ENCODE measurements around the gene MTFR1L. TPM values are rescaled to one million over a fixed set of nuclear protein-coding genes. Genes with fewer than 3 reads are reported as not detected.

MTFR1L gene
- polyA plus RNA-seq, 2 of the 4 experiments (the other 2 are of a cell fraction), result 26.1 TPM

GRCh38 chr1:25772692-25773245 lies 47.0 kb upstream of the MTFR1L start:
- Histone ChIP-seq H3K4me2 (peak overlapping the region; percentile 95), H3K4me3 (no peak overlapping the region), H3K27ac (peak overlapping the region; percentile 73 to 81), H3K9me3 (no peaks in the 10 kb centered on the region), H3K4me1 (peaks cover 43% of the 10 kb centered on the region)
- ChIA-PET CTCF (interaction anchor here (1.2 kb wide), 1 partner anchor 23 kb away, joined by 3 read pairs; no protein-coding TSS in a partner anchor), POLR2A (no interaction called here)
- TF ChIP-seq REST (IDR thresholded peaks at IDR 0.05) (no peak), CBX8 (IDR thresholded peaks at IDR 0.05) (no peak), HOXB5 (CRISPR knock-in tag; IDR thresholded peaks at IDR 0.05) (no peak), POLR2A (IDR thresholded peaks at IDR 0.05; ENCODE audit: low read length) (no peak), BHLHE40 (IDR thresholded peaks at IDR 0.05; ENCODE audit: low read depth, low read length) (no peak), MAX (IDR thresholded peaks at IDR 0.05) (no peak), HMGXB4 (CRISPR knock-in tag; IDR thresholded peaks at IDR 0.05; ENCODE audit: borderline replicate concordance) (no peak), HOXA7 (CRISPR knock-in tag; IDR thresholded peaks at IDR 0.05) (no peak), MAZ (IDR thresholded peaks at IDR 0.05; ENCODE audit: borderline replicate concordance, low read depth, low read length) (no peak)
- DNase-seq (ENCODE audit: low read depth in 1 of 2, low spot score in 1 of 2) (no peak), ATAC-seq (no peak), FAIRE-seq (no peak)
- WGBS (ENCODE audit: missing lambda C conversion rate), result 95% methylated on average over 5 of the region's 5 CpGs

- no peak for TF ChIP-seq FOXS1 (CRISPR knock-in tag; IDR thresholded peaks at IDR 0.05)
- TF ChIP-seq SMC3 (IDR thresholded peaks at IDR 0.05), result 0 out of 3 replicates have a peak, but pooled peaks have one; percentile 5
- 0 out of 5 replicates have a peak, but pooled peaks of 1 of the 2 experiments have one; percentile 12 for TF ChIP-seq RAD21 (conservative IDR thresholded peaks at IDR 0.05 in 1 of 2, IDR thresholded peaks at IDR 0.05 in 1 of 2)
- 0 out of 4 replicates have a peak, but pooled peaks of 1 of the 2 experiments have one; percentile 23 for TF ChIP-seq CEBPB (IDR thresholded peaks at IDR 0.05)
- H3K9me3 ChIP-seq, result no peaks in the 10 kb centered on the region
- CTCF ChIA-PET, result interaction anchor here (1.0 to 3.2 kb wide), 5 partner anchors 12 to 37 kb away, joined by 3 to 11 read pairs (median 3); no protein-coding TSS in a partner anchor
- peak overlapping the region; percentile 73 to 81 for H3K27ac ChIP-seq
- WGBS (ENCODE audit: missing lambda C conversion rate), result 0% methylated on average over 4 of the region's 4 CpGs
- FAIRE-seq, result no peak
- POLR2A ChIA-PET, result interaction anchor here (1.0 kb wide), 1 partner anchor 230 kb away, joined by 3 read pairs; the partner anchor contains the start of gene LDLRAP1
- peak overlapping the region; percentile 20; the same call in 1 of the 3 replicates for H3K4me3 ChIP-seq
- ATAC-seq, result peak; percentile 84 to 86
- H3K4me2 ChIP-seq, result peak overlapping the region; percentile 95
- peaks cover 43% of the 10 kb centered on the region for H3K4me1 ChIP-seq
- DNase-seq (ENCODE audit: low read depth in 1 of 2, low spot score in 1 of 2), result peak; percentile 59 to 69
Observed at GRCh38 chr1:25773441-25774125, 46.2 kb upstream of the MTFR1L start.

GRCh38 chr1:25774206-25774803 lies 45.4 kb upstream of the MTFR1L start:
- Histone ChIP-seq H3K27ac (peak overlapping the region; percentile 73 to 81), H3K4me1 (peaks cover 43% of the 10 kb centered on the region), H3K9me3 (no peaks in the 10 kb centered on the region), H3K4me3 (peak overlapping the region; percentile 20; the same call in 1 of the 3 replicates), H3K4me2 (peak overlapping the region; percentile 95)
- WGBS (ENCODE audit: missing lambda C conversion rate), result 64% methylated on average over 12 of the region's 13 CpGs
- ATAC-seq (peak in 1 of 2 experiments; percentile 17; a peak in 2 of 6 replicates), FAIRE-seq (no peak), DNase-seq (ENCODE audit: low read depth in 1 of 2, low spot score in 1 of 2) (no peak)
- ChIA-PET CTCF (interaction anchor here (1.0 to 3.2 kb wide), 5 partner anchors 12 to 36 kb away, joined by 3 to 11 read pairs (median 3); no protein-coding TSS in a partner anchor), POLR2A (interaction anchor here (1.0 kb wide), 1 partner anchor 231 kb away, joined by 3 read pairs; the partner anchor contains the start of gene LDLRAP1)
- no peak for TF ChIP-seq POLR2A (IDR thresholded peaks at IDR 0.05; ENCODE audit: low read length)
- 0 out of 2 replicates have a peak, but pooled peaks have one; percentile 41 for TF ChIP-seq CHD4 (IDR thresholded peaks at IDR 0.05; ENCODE audit: borderline replicate concordance)
- TF ChIP-seq EP300 (IDR thresholded peaks at IDR 0.05), result no peak
- TF ChIP-seq TFCP2L1 (CRISPR knock-in tag; IDR thresholded peaks at IDR 0.05), result no peak
